Right atrium auricular region (tissue), 2 donors: Measurements from ENCODE around the gene KCNQ1. TPM values are rescaled to one million over a fixed set of nuclear protein-coding genes. Genes with fewer than 3 reads are reported as not detected.

Experiments
- DNase-seq: peaks from one replicate; pipeline ENCODE4 v3.0.0-alpha.2; 2019; ENCODE audit warnings: low spot score
- H3K27ac ChIP-seq, 2 donors: fragments of 200-600 bp; sonication (generic); 1 replicate in 1 of 2; 2 replicates in 1 of 2; pipeline ENCODE4 v1.5.1; 2016 to 2019
- H3K27me3 ChIP-seq, 2 donors: fragments of 200-600 bp; sonication (generic); one replicate each; pipeline versions ENCODE4 v1.5.1 to v1.6.0; 2017 to 2019
- H3K36me3 ChIP-seq: fragments of 200-600 bp; sonication (generic); one replicate; pipeline ENCODE4 v1.5.1; 2016
- H3K4me1 ChIP-seq, 2 donors: fragments of 200-600 bp; sonication (generic); one replicate each; pipeline versions ENCODE4 v1.5.1 to v1.6.0; 2017 to 2019
- H3K4me3 ChIP-seq, 2 donors: fragments of 200-600 bp; sonication (generic); 1 replicate in 1 of 2; 2 replicates in 1 of 2; pipeline ENCODE4 v1.5.1; 2017 to 2019; ENCODE audit warnings: mild to moderate bottlenecking in 1 of 2, moderate library complexity in 1 of 2
- H3K9me3 ChIP-seq, 2 donors: fragments of 200-600 bp; sonication (generic); one replicate each; pipeline ENCODE4 v1.5.1; 2019
- total RNA-seq, 2 donors: library from RNA; depleted of rRNA; stranded (reverse); fragments of >200 nt; gene quantifications; one replicate each; pipeline ENCODE4 v1.1.0, GENCODE V29; 2016
- TF ChIP-seq, protein P1 (sequence below), 2 donors: fragments of 200-600 bp; sonication (generic); IDR thresholded peaks; one replicate each; pipeline ENCODE4 v1.5.1; 2019; ENCODE audit warnings: antibody characterized with exemption in 2 of 2

The KCNQ1 gene
- total RNA-seq, 2 donors from 2014 or later, result 12.7 to 25.1 TPM

DNA sequence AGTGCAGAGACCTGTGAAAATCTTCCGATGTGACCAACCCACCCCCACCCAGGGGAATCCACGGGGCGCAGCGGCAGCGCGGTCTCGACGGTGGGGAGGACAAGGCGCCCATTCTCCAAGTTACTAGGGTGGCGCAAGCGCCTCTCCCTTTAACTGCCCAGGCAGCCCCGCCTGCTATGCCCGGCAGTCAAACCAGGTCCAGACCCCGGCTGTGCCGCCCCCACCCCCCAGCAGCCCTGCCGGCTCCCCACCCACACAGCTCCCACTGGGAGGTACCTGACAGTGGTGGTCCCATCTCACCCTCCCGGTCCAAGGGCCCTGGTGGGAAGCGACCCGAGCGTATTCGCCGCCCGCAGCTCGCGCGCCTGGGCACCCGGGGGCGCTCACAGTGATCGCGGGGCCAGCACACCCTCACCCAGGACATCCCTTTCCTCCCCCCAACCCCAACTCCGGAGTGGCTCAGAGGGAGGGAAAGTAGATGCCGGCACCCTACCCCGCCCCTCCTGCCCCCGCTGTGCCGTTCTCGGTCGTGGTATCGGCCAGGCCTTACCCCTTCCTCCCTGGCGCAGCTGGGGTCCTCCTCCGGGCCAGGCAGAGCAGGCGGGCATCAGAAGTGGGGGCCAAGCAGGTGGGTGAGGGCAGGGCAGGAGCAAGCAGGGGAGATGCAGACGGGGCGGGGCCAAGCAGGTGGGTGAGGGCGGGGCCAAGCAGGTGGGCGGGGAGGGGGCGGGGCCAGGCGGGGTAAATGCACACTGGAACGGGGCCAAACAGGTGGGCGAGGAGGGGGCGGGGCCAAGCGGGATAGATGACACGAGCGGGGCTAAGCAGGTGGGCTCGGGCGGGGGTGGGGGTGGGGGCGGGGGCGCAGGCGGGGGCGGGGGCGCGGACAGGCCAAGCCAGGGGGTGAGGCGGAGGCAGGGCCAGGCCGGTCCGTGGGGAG lies 657 bp upstream of the KCNQ1 start, which contains the start of gene TRPM5:
TSS of gene TRPM5 (minus strand) at position 634 of the 940 bp plus-strand sequence. CDS start 21,478 bp downstream, outside the sequence.
- TF ChIP-seq, protein P1, sequence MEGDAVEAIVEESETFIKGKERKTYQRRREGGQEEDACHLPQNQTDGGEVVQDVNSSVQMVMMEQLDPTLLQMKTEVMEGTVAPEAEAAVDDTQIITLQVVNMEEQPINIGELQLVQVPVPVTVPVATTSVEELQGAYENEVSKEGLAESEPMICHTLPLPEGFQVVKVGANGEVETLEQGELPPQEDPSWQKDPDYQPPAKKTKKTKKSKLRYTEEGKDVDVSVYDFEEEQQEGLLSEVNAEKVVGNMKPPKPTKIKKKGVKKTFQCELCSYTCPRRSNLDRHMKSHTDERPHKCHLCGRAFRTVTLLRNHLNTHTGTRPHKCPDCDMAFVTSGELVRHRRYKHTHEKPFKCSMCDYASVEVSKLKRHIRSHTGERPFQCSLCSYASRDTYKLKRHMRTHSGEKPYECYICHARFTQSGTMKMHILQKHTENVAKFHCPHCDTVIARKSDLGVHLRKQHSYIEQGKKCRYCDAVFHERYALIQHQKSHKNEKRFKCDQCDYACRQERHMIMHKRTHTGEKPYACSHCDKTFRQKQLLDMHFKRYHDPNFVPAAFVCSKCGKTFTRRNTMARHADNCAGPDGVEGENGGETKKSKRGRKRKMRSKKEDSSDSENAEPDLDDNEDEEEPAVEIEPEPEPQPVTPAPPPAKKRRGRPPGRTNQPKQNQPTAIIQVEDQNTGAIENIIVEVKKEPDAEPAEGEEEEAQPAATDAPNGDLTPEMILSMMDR (IDR thresholded peaks at IDR 0.05), result no peak
- peak within 1 kb of the TSS; percentile 40 to 54 for H3K4me3 ChIP-seq
- H3K27me3 ChIP-seq, result no peaks in the 10 kb centered on the region
- no peak for DNase-seq
- no peaks in the 10 kb centered on the region for H3K9me3 ChIP-seq
- H3K27ac ChIP-seq, result peak within 1 kb of the TSS; percentile 25 to 62
- no peaks in the 10 kb centered on the region for H3K36me3 ChIP-seq
- H3K4me1 ChIP-seq, result peaks cover 0 to 46% of the 10 kb centered on the region in 2 donors

DNA sequence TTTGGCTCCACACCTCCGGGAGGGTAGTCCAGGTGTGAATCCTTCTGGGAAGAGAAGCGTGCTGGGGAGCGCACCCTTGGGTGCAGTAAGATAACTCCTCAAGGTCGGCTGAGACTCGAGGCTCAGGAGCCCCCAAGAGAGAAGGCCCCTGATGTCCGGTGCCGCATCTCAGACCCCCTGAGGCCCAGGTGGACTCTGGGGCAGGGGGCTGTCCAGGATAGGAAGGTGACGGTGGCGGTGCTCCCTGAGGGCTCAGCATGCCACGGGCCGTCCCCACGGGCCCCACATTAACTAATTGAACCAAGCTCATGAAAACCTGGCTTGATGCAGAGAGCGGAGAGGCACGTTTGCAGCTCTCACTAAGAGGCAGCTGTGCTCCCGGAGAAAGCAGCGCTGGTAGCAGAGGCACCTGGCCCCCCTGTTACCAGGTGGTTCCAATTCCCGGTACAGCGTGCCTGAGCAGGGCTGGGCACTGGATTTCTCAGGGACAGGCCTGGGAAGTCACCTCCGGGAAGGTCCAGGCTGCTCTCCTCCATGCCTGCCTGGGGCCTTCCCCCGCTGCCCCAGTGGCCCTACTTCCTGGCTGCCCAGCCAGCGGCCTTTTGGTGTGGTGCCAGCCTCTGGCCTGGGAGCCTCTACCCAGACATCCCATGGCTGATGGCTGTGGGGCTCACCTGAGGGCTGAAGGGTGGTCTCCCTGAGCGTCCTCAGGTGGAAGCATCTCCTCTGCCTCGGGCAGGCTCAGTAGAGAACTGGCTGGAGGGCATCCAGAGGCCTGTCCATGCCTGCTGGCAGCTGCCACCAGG lies 1.1 kb downstream of the KCNQ1 start:
- H3K9me3 ChIP-seq, result no peaks in the 10 kb centered on the region
- no peaks in the 10 kb centered on the region for H3K36me3 ChIP-seq
- peak overlapping the region; percentile 40 to 54 for H3K4me3 ChIP-seq
- H3K27me3 ChIP-seq, result no peaks in the 10 kb centered on the region
- TF ChIP-seq, protein P1 (IDR thresholded peaks at IDR 0.05), result no peak
- no peak for DNase-seq
- peak overlapping the region; percentile 25 to 62 for H3K27ac ChIP-seq
- peaks cover 0 to 52% of the 10 kb centered on the region in 2 donors for H3K4me1 ChIP-seq

DNA sequence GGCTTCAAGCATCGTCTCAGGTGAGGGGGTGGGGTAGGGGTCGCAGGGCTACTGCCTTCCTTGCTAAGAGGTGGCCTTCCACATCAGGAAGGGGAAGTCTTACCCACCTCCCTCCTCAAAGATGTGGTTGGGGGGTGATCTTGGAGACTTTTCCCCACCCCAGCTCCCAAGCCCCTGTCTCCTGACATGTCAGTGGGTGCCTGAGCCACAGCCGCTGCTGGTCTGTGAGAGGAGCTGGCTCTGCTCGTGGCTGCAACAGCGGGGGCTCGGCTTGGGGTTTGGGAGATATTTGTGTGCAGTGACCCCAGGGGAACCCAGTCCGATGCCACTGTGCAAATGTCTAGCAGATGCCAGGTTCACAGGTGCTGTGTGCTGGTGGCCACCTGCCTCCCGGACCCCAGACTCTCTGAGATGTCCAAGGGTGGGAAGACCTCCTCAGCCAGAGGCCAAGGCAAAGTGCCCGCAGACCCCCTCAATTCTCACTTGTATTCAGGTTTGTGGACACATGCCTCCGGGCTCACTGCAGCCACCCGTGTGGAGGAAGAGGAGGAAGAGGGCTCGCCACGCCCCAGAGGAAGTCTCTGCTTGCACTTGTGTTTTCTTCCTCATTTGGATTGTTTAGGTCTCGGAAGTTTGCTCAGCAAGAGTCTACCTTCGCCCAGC lies 1.9 kb downstream of the KCNQ1 start:
- Histone ChIP-seq H3K27ac (peak overlapping the region; percentile 25 to 62), H3K27me3 (no peaks in the 10 kb centered on the region), H3K9me3 (no peaks in the 10 kb centered on the region), H3K4me1 (peaks cover 0 to 52% of the 10 kb centered on the region in 2 donors), H3K4me3 (peak overlapping the region in 1 of 2 donors; percentile 54), H3K36me3 (no peaks in the 10 kb centered on the region)
- TF ChIP-seq, protein P1 (IDR thresholded peaks at IDR 0.05), result no peak
- no peak for DNase-seq

DNA sequence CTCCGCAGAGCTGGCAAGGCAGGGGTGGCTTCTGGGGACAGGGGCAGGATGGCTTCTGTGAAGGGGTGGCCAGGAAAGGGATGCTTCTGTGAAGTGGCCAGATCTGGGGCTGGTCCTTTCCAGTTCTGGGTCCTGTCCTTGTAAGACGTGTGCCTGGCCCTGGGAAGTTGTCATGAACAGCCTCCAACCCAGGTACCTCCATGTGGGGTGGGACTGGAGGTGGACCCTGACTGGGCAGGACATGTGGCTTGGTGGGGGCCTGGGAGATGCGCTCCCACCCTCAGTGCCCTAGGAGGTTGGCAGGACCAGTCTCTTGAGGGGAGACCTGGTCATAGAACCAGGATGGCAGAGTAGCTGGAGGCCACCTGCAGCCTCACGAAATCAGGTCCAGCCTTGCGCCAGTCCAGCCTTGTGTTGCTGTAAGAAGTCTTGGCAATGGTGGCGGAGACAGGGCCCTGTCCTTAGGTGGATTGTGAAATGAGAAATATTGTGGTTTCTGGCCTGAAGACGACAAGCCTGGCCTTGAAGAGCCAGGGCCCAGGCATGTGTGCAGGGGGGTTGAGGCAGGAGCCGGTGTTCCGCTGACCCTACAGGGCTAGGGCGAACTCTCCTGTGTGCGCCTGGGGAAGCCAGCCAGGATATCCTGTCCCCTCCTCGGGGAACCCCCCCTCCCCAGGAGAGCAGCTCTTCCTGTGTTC lies 2.6 kb downstream of the KCNQ1 start:
- H3K36me3 ChIP-seq, result no peaks in the 10 kb centered on the region
- H3K4me3 ChIP-seq, result no peak overlapping the region
- no peak overlapping the region for H3K27ac ChIP-seq
- TF ChIP-seq, protein P1 (IDR thresholded peaks at IDR 0.05), result no peak
- no peak for DNase-seq
- no peaks in the 10 kb centered on the region for H3K9me3 ChIP-seq
- peaks cover 0 to 52% of the 10 kb centered on the region in 2 donors for H3K4me1 ChIP-seq
- H3K27me3 ChIP-seq, result no peaks in the 10 kb centered on the region
